CD8-positive, alpha-beta memory T cell (primary cell): ENCODE results near the gene ATP6V1F. TPM values are rescaled to one million over a fixed set of nuclear protein-coding genes. Genes with fewer than 3 reads are reported as not detected.
A peak's percentile ranks its signal among the peaks of the same experiment; 100 is the strongest.

ENCODE experiments used
- CTCF ChIA-PET: fragments of 350-600 bp; sonication (Branson Sonifier 250); formaldehyde crosslinking; loops from one replicate; lab custom pipeline; 2021; ENCODE audit warnings: antibody characterized with exemption; lab: Charles Lee
- POLR2A ChIA-PET: fragments of 350-600 bp; sonication (Branson Sonifier 250); formaldehyde crosslinking; loops from one replicate; lab custom pipeline; 2021; ENCODE audit warnings: antibody characterized with exemption; lab: Charles Lee
- DNase-seq, 5 donors: peaks; one replicate each; pipeline versions ENCODE4 v3.0.0 to v3.0.0-alpha.2; 2020 to 2022; ENCODE audit warnings: mixed read lengths in 1 of 5
- H3K27ac ChIP-seq: one replicate; pipeline ENCODE4 v1.7.0; 2013; ENCODE audit warnings: low read depth, mild to moderate bottlenecking, low read length, moderate library complexity
- H3K27me3 ChIP-seq: 2 replicates; pipeline ENCODE4 v1.7.0; 2013; ENCODE audit warnings: low read length, mild to moderate bottlenecking; ENCODE audit not compliant: insufficient read depth, poor library complexity, severe bottlenecking
- H3K36me3 ChIP-seq: 2 replicates; pipeline ENCODE4 v1.7.0; 2013; ENCODE audit warnings: mild to moderate bottlenecking, low read length, moderate library complexity; ENCODE audit not compliant: insufficient read depth
- H3K4me1 ChIP-seq: 2 replicates; pipeline ENCODE4 v1.7.0; 2013; ENCODE audit warnings: mild to moderate bottlenecking, low read length, moderate library complexity; ENCODE audit not compliant: insufficient read depth
- H3K4me3 ChIP-seq: 2 replicates; pipeline ENCODE4 v1.7.0; 2013; ENCODE audit warnings: mild to moderate bottlenecking, low read length
- H3K9me3 ChIP-seq: 2 replicates; pipeline ENCODE4 v1.7.0; 2013; ENCODE audit warnings: mild to moderate bottlenecking, low read length
- H3K27ac Mint-ChIP-seq, 8 donors: one replicate each; pipeline ENCODE4 v1.8.0; 2020 to 2021; ENCODE audit warnings: mixed read lengths in 8 of 8, mild to moderate bottlenecking in 6 of 8, inconsistent platforms in 3 of 8, moderate library complexity in 3 of 8
- H3K27me3 Mint-ChIP-seq, 2 donors: one replicate each; pipeline ENCODE4 v1.8.0; 2020 to 2021; ENCODE audit warnings: mixed read lengths in 2 of 2, mild to moderate bottlenecking in 1 of 2, moderate library complexity in 1 of 2
- H3K36me3 Mint-ChIP-seq, 3 donors: one replicate each; pipeline ENCODE4 v1.8.0; 2020 to 2021; ENCODE audit warnings: mixed read lengths in 3 of 3, inconsistent platforms in 1 of 3, mild to moderate bottlenecking in 1 of 3
- H3K4me1 Mint-ChIP-seq, 3 donors: one replicate each; pipeline ENCODE4 v1.8.0; 2020 to 2021; ENCODE audit warnings: mixed read lengths in 3 of 3, inconsistent platforms in 1 of 3, mild to moderate bottlenecking in 1 of 3
- H3K4me3 Mint-ChIP-seq, 7 donors: one replicate each; pipeline ENCODE4 v1.8.0; 2020 to 2021; ENCODE audit warnings: mixed read lengths in 7 of 7, mild to moderate bottlenecking in 6 of 7, moderate library complexity in 4 of 7, inconsistent platforms in 2 of 7
- H3K9me3 Mint-ChIP-seq, 5 donors: one replicate each; pipeline ENCODE4 v1.8.0; 2020 to 2022; ENCODE audit warnings: mixed read lengths in 5 of 5, mild to moderate bottlenecking in 3 of 5, moderate library complexity in 2 of 5, inconsistent platforms in 1 of 5
- polyA plus RNA-seq: library from polyadenylated mRNA; unstranded; fragments of 300-500 nt; fragmentation: Illumina TruSeq; gene quantifications from one replicate; pipeline ENCODE4 v1.2.3, GENCODE V29; 2021
- total RNA-seq, 2 experiments: library from RNA; stranded (reverse); gene quantifications; one replicate each; pipeline ENCODE4 v1.2.3, GENCODE V29; 2021

The ATP6V1F gene
- total and polyA plus RNA-seq, 3 experiments from 2014 or later, result 145 to 295 (median 147) TPM

GRCh38 chr7:128832880-128833147 is 29.8 kb upstream of the ATP6V1F start:
- no peak overlapping the region for H3K4me3 ChIP-seq
- Mint-ChIP-seq H3K36me3 (no peaks in the 10 kb centered on the region), H3K4me3 (no peak overlapping the region), H3K4me1 (peaks cover 6 to 21% (median 12%) of the 10 kb centered on the region in 3 donors), H3K9me3 (no peaks in the 10 kb centered on the region), H3K27ac (no peak overlapping the region), H3K27me3 (peaks cover 20 to 28% of the 10 kb centered on the region in 2 donors)
- ChIA-PET CTCF (interaction anchor here (1.4 kb wide), 1 partner anchor 9 kb away, joined by 4 read pairs; no protein-coding TSS in a partner anchor), POLR2A (no interaction called here)
- peaks cover 15% of the 10 kb centered on the region for H3K27me3 ChIP-seq
- H3K27ac ChIP-seq, result peak overlapping the region; percentile 74
- no peak for DNase-seq
- H3K4me1 ChIP-seq, result peaks cover 7% of the 10 kb centered on the region
- H3K36me3 ChIP-seq, result no peaks in the 10 kb centered on the region
- H3K9me3 ChIP-seq, result no peaks in the 10 kb centered on the region

DNA sequence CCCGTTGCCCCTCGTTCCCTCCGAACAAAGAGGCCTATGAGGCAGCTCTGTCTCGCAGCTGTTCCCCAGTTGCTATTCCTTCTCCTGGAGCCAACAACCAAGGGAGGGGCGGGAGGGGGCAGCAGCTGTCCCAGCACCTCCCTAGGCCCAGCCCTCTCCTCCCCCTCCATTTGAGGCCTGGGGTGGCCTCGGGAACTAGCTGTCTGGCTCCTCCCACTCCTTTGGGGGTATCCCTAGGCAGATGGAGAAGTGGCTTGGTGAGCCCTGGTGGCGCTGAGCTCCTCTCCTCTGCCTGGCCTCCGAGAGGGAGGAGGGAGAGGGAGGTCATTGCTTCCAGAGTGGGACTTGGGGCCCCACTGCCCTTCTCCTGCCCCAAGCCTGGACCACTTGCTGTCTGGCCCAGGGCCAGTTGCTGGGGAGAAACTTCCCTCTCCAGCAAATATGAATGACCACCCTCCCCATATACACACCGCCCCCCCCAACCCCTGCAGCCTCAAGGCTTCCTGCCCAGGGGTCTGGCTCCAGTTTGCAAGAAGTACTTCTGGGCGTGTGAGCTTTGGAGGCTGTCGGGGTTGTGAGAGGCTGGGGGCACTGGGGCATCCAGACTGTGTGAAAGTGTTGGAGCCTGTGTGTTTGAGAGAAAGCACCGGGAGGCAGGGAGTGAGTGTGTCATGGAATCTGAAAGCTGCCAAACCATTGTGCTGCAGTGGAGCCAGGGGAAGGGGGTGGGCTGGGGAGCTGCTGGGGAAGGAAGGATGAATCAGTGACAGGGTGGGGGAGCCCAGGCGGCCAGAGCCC is 29.3 kb upstream of the ATP6V1F start:
- ChIA-PET CTCF (interaction anchor here (1.4 kb wide), 1 partner anchor 9 kb away, joined by 4 read pairs; no protein-coding TSS in a partner anchor), POLR2A (no interaction called here)
- Histone ChIP-seq H3K4me1 (peaks cover 7% of the 10 kb centered on the region), H3K36me3 (no peaks in the 10 kb centered on the region), H3K27ac (peak overlapping the region; percentile 74), H3K4me3 (no peak overlapping the region), H3K9me3 (no peaks in the 10 kb centered on the region), H3K27me3 (peaks cover 14% of the 10 kb centered on the region)
- Mint-ChIP-seq H3K27me3 (peaks cover 19 to 23% of the 10 kb centered on the region in 2 donors), H3K36me3 (no peaks in the 10 kb centered on the region), H3K4me1 (peaks cover 6 to 21% (median 12%) of the 10 kb centered on the region in 3 donors), H3K9me3 (no peaks in the 10 kb centered on the region), H3K27ac (no peak overlapping the region), H3K4me3 (peak overlapping the region in 1 of 7 donors; percentile 59)
- DNase-seq, result no peak

GRCh38 chr7:128833946-128834325 is 28.7 kb upstream of the ATP6V1F start:
- Histone ChIP-seq H3K9me3 (no peaks in the 10 kb centered on the region), H3K4me3 (no peak overlapping the region), H3K36me3 (no peaks in the 10 kb centered on the region), H3K4me1 (peaks cover 7% of the 10 kb centered on the region), H3K27me3 (peaks cover 9% of the 10 kb centered on the region), H3K27ac (no peak overlapping the region)
- CTCF ChIA-PET, result no interaction called here
- Mint-ChIP-seq H3K27me3 (peaks cover 14 to 18% of the 10 kb centered on the region in 2 donors), H3K36me3 (no peaks in the 10 kb centered on the region), H3K27ac (no peak overlapping the region), H3K4me1 (peaks cover 6 to 21% (median 12%) of the 10 kb centered on the region in 3 donors), H3K4me3 (no peak overlapping the region), H3K9me3 (no peaks in the 10 kb centered on the region)
- no peak for DNase-seq
- POLR2A ChIA-PET, result no interaction called here

DNA sequence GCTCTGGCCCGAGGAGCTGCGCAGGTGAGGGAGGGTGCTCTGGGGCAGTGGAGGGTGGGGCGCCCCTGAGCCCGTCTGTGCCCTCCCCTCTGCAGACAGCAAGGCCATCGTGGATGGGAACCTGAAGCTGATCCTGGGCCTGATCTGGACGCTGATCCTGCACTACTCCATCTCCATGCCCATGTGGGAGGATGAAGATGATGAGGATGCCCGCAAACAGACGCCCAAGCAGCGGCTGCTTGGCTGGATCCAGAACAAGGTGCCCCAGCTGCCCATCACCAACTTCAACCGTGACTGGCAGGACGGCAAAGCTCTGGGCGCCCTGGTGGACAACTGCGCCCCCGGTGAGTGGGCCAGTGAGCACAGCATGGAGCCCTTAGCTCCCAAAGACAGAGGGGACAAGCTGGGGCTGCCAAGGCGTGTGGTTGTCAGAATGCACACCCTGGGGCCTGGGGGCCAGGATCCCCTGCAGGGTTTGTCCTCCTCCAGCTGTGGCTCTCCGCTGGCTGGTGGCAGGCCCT is 27.4 kb upstream of the ATP6V1F start:
- Histone ChIP-seq H3K4me3 (no peak overlapping the region), H3K4me1 (no peaks in the 10 kb centered on the region), H3K27me3 (no peaks in the 10 kb centered on the region), H3K27ac (no peak overlapping the region), H3K9me3 (no peaks in the 10 kb centered on the region), H3K36me3 (no peaks in the 10 kb centered on the region)
- Mint-ChIP-seq H3K4me1 (peaks cover 4 to 13% (median 5%) of the 10 kb centered on the region in 3 donors), H3K36me3 (no peaks in the 10 kb centered on the region), H3K4me3 (no peak overlapping the region), H3K9me3 (no peaks in the 10 kb centered on the region), H3K27me3 (peaks cover 7 to 9% of the 10 kb centered on the region in 2 donors), H3K27ac (no peak overlapping the region)
- DNase-seq, result no peak
- ChIA-PET CTCF (interaction anchor here (1.8 kb wide), 1 partner anchor 48 kb away, joined by 7 read pairs; no protein-coding TSS in a partner anchor), POLR2A (no interaction called here)

DNA sequence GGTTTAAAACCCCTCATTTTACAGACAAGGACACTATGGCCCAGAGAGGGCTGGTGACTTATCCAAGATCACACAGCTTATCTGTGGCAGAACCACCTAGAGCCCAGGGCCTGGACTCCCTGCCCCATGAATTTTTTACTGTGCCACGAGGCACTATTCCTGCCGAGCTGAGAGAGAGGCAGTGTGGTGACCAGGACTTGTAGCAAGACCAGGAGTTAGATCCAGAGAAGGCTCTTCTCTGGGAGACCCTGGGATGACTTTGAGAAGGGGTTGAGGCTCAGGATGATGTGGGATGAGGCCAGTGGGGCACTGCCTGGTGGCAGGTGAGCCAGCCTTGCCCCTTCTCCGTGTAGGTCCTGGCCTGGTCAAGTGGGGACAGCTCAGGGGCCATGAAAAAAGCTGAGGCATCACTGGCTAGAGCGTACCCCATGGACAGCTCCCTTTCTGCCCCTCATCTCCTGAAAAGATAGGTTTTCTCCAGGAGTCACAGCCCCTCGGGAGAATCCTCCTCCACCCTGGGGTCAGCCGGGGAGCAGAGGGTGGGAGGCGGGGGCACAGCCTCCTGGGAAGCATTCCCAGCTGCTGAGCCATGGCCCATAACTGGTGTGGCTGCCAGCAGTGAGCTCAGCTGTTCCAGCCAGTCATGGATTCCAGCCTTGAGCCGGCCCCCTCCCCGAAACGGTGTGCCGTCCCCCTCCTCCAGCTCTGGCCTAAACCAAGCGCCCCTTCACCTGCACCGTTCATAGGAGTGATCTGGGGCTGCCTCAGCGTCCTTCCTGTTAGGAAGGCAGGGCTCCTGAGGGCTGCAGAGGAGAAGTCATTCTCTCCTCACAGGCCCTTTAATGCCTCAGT is 26.6 kb upstream of the ATP6V1F start:
- Mint-ChIP-seq H3K27me3 (peaks cover 1 to 4% of the 10 kb centered on the region in 2 donors), H3K36me3 (no peaks in the 10 kb centered on the region), H3K4me1 (peaks cover 0 to 7% (median 0%) of the 10 kb centered on the region in 3 donors), H3K9me3 (no peaks in the 10 kb centered on the region), H3K27ac (peak overlapping the region in 1 of 8 donors; percentile 36), H3K4me3 (no peak overlapping the region)
- no peaks in the 10 kb centered on the region for H3K27me3 ChIP-seq
- no peaks in the 10 kb centered on the region for H3K9me3 ChIP-seq
- H3K4me3 ChIP-seq, result no peak overlapping the region
- CTCF ChIA-PET, result interaction anchor here (1.8 kb wide), 1 partner anchor 48 kb away, joined by 7 read pairs; no protein-coding TSS in a partner anchor
- POLR2A ChIA-PET, result no interaction called here
- no peak for DNase-seq
- no peaks in the 10 kb centered on the region for H3K36me3 ChIP-seq
- H3K27ac ChIP-seq, result no peak overlapping the region
- H3K4me1 ChIP-seq, result no peaks in the 10 kb centered on the region

- H3K4me1 Mint-ChIP-seq, result no peaks in the 10 kb centered on the region
- no peaks in the 10 kb centered on the region for H3K4me1 ChIP-seq
- no peaks in the 10 kb centered on the region for H3K9me3 ChIP-seq
- H3K4me3 ChIP-seq, result no peak overlapping the region
- POLR2A ChIA-PET, result no interaction called here
- peaks cover 1 to 4% of the 10 kb centered on the region in 2 donors for H3K27me3 Mint-ChIP-seq
- H3K27ac ChIP-seq, result no peak overlapping the region
- DNase-seq, result no peak
- CTCF ChIA-PET, result interaction anchor here (1.8 kb wide), 1 partner anchor 47 kb away, joined by 7 read pairs; no protein-coding TSS in a partner anchor
- no peaks in the 10 kb centered on the region for H3K9me3 Mint-ChIP-seq
- H3K27me3 ChIP-seq, result no peaks in the 10 kb centered on the region
- H3K36me3 Mint-ChIP-seq, result no peaks in the 10 kb centered on the region
- no peaks in the 10 kb centered on the region for H3K36me3 ChIP-seq
- no peak overlapping the region for H3K4me3 Mint-ChIP-seq
- H3K27ac Mint-ChIP-seq, result peak overlapping the region in 1 of 8 donors; percentile 36
Measured at GRCh38 chr7:128836729-128837348, 25.8 kb upstream of the ATP6V1F start.

DNA sequence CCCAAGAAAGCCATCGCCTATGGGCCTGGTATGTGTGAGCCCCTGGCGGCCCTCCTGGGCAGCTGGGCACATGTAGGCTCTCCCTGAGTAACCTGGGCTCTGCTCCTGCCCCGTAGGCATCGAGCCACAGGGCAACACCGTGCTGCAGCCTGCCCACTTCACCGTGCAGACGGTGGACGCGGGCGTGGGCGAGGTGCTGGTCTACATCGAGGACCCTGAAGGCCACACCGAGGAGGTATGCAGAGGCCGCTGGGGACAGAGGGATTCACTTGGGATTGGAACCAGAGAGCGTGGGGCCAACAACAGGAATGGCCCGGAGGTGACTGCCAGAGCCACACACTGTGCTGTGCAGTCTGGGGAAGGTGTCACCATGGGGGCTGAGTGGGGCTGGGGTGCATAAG is 25.1 kb upstream of the ATP6V1F start:
- no peaks in the 10 kb centered on the region for H3K27me3 Mint-ChIP-seq

More for the DNA sequence above, 25.1 kb upstream of the ATP6V1F start:
- Mint-ChIP-seq H3K9me3 (no peaks in the 10 kb centered on the region), H3K36me3 (no peaks in the 10 kb centered on the region), H3K27ac (peak overlapping the region in 1 of 8 donors; percentile 21), H3K4me1 (peaks cover 0 to 1% (median 0%) of the 10 kb centered on the region in 3 donors), H3K4me3 (no peak overlapping the region)
- no peaks in the 10 kb centered on the region for H3K36me3 ChIP-seq
- H3K27ac ChIP-seq, result no peak overlapping the region
- POLR2A ChIA-PET, result interaction anchor here (0.6 kb wide), 1 partner anchor 46 kb away, joined by 4 read pairs; no protein-coding TSS in a partner anchor
- H3K9me3 ChIP-seq, result no peaks in the 10 kb centered on the region
- H3K4me3 ChIP-seq, result no peak overlapping the region
- no peaks in the 10 kb centered on the region for H3K27me3 ChIP-seq
- CTCF ChIA-PET, result interaction anchor here (1.8 kb wide), 1 partner anchor 46 kb away, joined by 7 read pairs; no protein-coding TSS in a partner anchor
- no peak for DNase-seq
- no peaks in the 10 kb centered on the region for H3K4me1 ChIP-seq
